ENCODE measurements around the gene IGSF3.
"Not testable (repeated sequence)": the region's sequence is repeated elsewhere in the genome, so short reads cannot be mapped to it uniquely, and the experiment has no call there.

DNA sequence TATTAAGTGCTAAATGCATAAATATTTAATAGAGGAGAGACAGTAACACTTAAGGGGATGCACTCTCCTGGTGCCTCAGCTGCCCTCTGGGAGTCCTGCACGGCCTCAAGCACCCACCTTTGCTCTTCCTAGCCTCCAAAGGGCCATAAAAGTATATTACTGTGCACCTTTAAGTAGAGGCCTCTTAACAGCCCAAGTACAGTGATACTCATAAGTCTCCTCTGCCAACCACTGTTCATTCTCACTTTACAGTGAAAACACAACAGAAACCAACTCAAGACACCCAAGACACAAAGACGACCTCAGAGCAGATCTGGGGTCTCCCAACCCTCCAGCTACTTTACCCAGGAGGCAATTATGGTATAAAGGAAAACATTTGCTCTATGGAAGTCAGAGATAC is 70.1 kb downstream of the IGSF3 start:
- TF ChIP-seq, protein P1, sequence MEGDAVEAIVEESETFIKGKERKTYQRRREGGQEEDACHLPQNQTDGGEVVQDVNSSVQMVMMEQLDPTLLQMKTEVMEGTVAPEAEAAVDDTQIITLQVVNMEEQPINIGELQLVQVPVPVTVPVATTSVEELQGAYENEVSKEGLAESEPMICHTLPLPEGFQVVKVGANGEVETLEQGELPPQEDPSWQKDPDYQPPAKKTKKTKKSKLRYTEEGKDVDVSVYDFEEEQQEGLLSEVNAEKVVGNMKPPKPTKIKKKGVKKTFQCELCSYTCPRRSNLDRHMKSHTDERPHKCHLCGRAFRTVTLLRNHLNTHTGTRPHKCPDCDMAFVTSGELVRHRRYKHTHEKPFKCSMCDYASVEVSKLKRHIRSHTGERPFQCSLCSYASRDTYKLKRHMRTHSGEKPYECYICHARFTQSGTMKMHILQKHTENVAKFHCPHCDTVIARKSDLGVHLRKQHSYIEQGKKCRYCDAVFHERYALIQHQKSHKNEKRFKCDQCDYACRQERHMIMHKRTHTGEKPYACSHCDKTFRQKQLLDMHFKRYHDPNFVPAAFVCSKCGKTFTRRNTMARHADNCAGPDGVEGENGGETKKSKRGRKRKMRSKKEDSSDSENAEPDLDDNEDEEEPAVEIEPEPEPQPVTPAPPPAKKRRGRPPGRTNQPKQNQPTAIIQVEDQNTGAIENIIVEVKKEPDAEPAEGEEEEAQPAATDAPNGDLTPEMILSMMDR (IDR thresholded peaks at IDR 0.05) = not testable (repeated sequence)
- TF ChIP-seq EP300, POLR2A, POLR2AphosphoS5 (IDR thresholded peaks at IDR 0.05): not testable (repeated sequence)

Measured in suprapubic skin (tissue), 4 donors.